HEK293 (cell line): ENCODE data around the gene COA6.

Source experiments
- CTCF ChIA-PET: fragments of 350-600 bp; formaldehyde crosslinking; extraction: SDS; loops from one replicate; lab custom pipeline; 2021; ENCODE audit warnings: antibody characterized with exemption; lab: Yijun Ruan, JAX
- POLR2A ChIA-PET: fragments of 300-600 bp; formaldehyde crosslinking; extraction: SDS; loops from one replicate; lab custom pipeline; 2020; ENCODE audit warnings: antibody characterized with exemption, inconsistent platforms; lab: Yijun Ruan, JAX
- H3K27ac ChIP-seq: fragments of 200-500 bp; sonication (Bioruptor generic); 2 replicates; pipeline ENCODE4 v1.5.1; 2014; ENCODE audit warnings: low read depth, low read length, control low read depth, inconsistent platforms; ENCODE audit errors: extremely low read depth
- H3K36me3 ChIP-seq, 2 experiments: fragments of 200-500 bp in 1 of 2; sonication (Bioruptor generic) in 1 of 2; 1 replicate in 1 of 2; 2 replicates in 1 of 2; pipeline ENCODE4 v1.5.1; 2014 to 2017; ENCODE audit warnings: inconsistent platforms in 2 of 2, low read length in 2 of 2; ENCODE audit not compliant: control insufficient read depth in 2 of 2, insufficient read depth in 1 of 2
- H3K4me1 ChIP-seq: fragments of 200-500 bp; sonication (Bioruptor generic); 2 replicates; pipeline ENCODE4 v1.5.1; 2014; ENCODE audit warnings: mild to moderate bottlenecking, low read length, inconsistent platforms; ENCODE audit not compliant: control insufficient read depth, insufficient read depth
- H3K4me3 ChIP-seq: 2 replicates; pipeline ENCODE4 v1.5.1; 2011; ENCODE audit warnings: low read depth, mild to moderate bottlenecking, control low read depth, low read length, moderate library complexity
- H3K9me3 ChIP-seq: fragments of 200-500 bp; sonication (Bioruptor generic); 2 replicates; pipeline ENCODE4 v1.5.1; 2014; ENCODE audit warnings: low read depth, low read length, inconsistent platforms; ENCODE audit not compliant: control insufficient read depth, insufficient read depth
- EGR2 ChIP-seq: fragments of 450-650 bp; formaldehyde crosslinking; IDR thresholded peaks from 2 replicates; pipeline ENCODE4 v1.5.1; 2016; ENCODE audit warnings: low read depth, missing biosample characterization, missing genetic modification characterization
- PRDM4 ChIP-seq: fragments of 450-650 bp; formaldehyde crosslinking; IDR thresholded peaks from 2 replicates; pipeline ENCODE4 v1.5.1; 2017; ENCODE audit warnings: missing biosample characterization, missing genetic modification characterization
- YY1 ChIP-seq: fragments of 450-650 bp; formaldehyde crosslinking; IDR thresholded peaks from 2 replicates; pipeline ENCODE4 v1.5.1; 2018; ENCODE audit warnings: missing biosample characterization, missing genetic modification characterization
- ZBTB17 ChIP-seq: fragments of 450-650 bp; formaldehyde crosslinking; IDR thresholded peaks from 2 replicates; pipeline ENCODE4 v1.5.1; 2016; ENCODE audit warnings: missing biosample characterization, missing genetic modification characterization
- ZBTB21 ChIP-seq: fragments of 450-650 bp; formaldehyde crosslinking; IDR thresholded peaks from 2 replicates; pipeline ENCODE4 v1.5.1; 2017; ENCODE audit warnings: missing biosample characterization, missing genetic modification characterization
- ZFP69B ChIP-seq: fragments of 450-650 bp; formaldehyde crosslinking; IDR thresholded peaks from 2 replicates; pipeline ENCODE4 v1.5.1; 2016; ENCODE audit warnings: missing biosample characterization, missing genetic modification characterization
- ZNF155 ChIP-seq: fragments of 450-650 bp; formaldehyde crosslinking; IDR thresholded peaks from 2 replicates; pipeline ENCODE4 v1.5.1; 2016; ENCODE audit warnings: missing biosample characterization, missing genetic modification characterization
- ZNF274 ChIP-seq, 2 experiments: fragments of 200-500 bp in 1 of 2; fragments of 450-650 bp in 1 of 2; sonication (Bioruptor generic) in 1 of 2; formaldehyde crosslinking in 1 of 2; IDR thresholded peaks; 2 replicates each; pipeline versions ENCODE4 v1.5.1 to v1.6.1; 2014 to 2016; ENCODE audit warnings: borderline replicate concordance in 1 of 2, inconsistent platforms in 1 of 2, low read length in 1 of 2, missing biosample characterization in 1 of 2, missing genetic modification characterization in 1 of 2
- ZNF426 ChIP-seq: fragments of 450-650 bp; formaldehyde crosslinking; IDR thresholded peaks from 2 replicates; pipeline ENCODE4 v1.5.1; 2017; ENCODE audit warnings: missing biosample characterization, missing genetic modification characterization, mild to moderate bottlenecking, inconsistent platforms, moderate library complexity
- ZNF488 ChIP-seq: fragments of 450-650 bp; formaldehyde crosslinking; IDR thresholded peaks from 2 replicates; pipeline ENCODE4 v1.5.1; 2016; ENCODE audit warnings: missing biosample characterization, missing genetic modification characterization
- ZNF510 ChIP-seq: fragments of 450-650 bp; formaldehyde crosslinking; IDR thresholded peaks from 2 replicates; pipeline ENCODE4 v1.5.1; 2018; ENCODE audit warnings: mild to moderate bottlenecking, missing genetic modification characterization, missing biosample characterization; ENCODE audit not compliant: insufficient replicate concordance
- ZNF513 ChIP-seq: fragments of 450-650 bp; IDR thresholded peaks from 2 replicates; pipeline ENCODE4 v1.5.1; 2018; ENCODE audit warnings: missing biosample characterization, missing genetic modification characterization
- ZNF529 ChIP-seq: fragments of 450-650 bp; formaldehyde crosslinking; IDR thresholded peaks from 2 replicates; pipeline ENCODE4 v1.5.1; 2017; ENCODE audit warnings: missing genetic modification characterization, missing biosample characterization; ENCODE audit not compliant: insufficient replicate concordance
- ZNF530 ChIP-seq: fragments of 450-650 bp; formaldehyde crosslinking; IDR thresholded peaks from 2 replicates; pipeline ENCODE4 v1.5.1; 2016; ENCODE audit warnings: low read depth, missing biosample characterization, missing genetic modification characterization
- ZNF580 ChIP-seq: fragments of 450-650 bp; formaldehyde crosslinking; IDR thresholded peaks from 2 replicates; pipeline ENCODE4 v1.5.1; 2016; ENCODE audit warnings: missing biosample characterization, missing genetic modification characterization
- ZNF623 ChIP-seq: fragments of 450-650 bp; formaldehyde crosslinking; IDR thresholded peaks from 2 replicates; pipeline ENCODE4 v1.5.1; 2016; ENCODE audit warnings: missing biosample characterization, missing genetic modification characterization

The COA6 gene

GRCh38 chr1:234330843-234331215 lies 42.4 kb upstream of the COA6 start:
- no peak overlapping the region for H3K4me3 ChIP-seq

GRCh38 chr1:234331507-234331906 lies 41.7 kb upstream of the COA6 start:
- Histone ChIP-seq H3K4me3 (no peak overlapping the region), H3K36me3 (no peaks in the 10 kb centered on the region), H3K9me3 (no peaks in the 10 kb centered on the region), H3K4me1 (no peaks in the 10 kb centered on the region), H3K27ac (no peak overlapping the region)
- ChIA-PET POLR2A (no interaction called here), CTCF (interaction anchor here (0.7 to 14.1 kb wide), 5 partner anchors 8 to 762 kb away, joined by 3 to 199 read pairs (median 3); no protein-coding TSS in a partner anchor)
- TF ChIP-seq ZNF510 (no peak), ZFP69B (tag by site-specific recombination) (no peak), ZBTB17 (tag by site-specific recombination) (peak; percentile 87), ZNF529 (tag by site-specific recombination) (no peak), ZNF513 (tag by site-specific recombination) (0 out of 2 replicates have a peak, but pooled peaks have one; percentile 16), ZNF623 (tag by site-specific recombination) (no peak), ZBTB21 (tag by site-specific recombination) (0 out of 2 replicates have a peak, but pooled peaks have one; percentile 31)

More at GRCh38 chr1:234330843-234331215, 42.4 kb upstream of the COA6 start:
- CTCF ChIA-PET: interaction anchor here (0.7 to 14.1 kb wide), 4 partner anchors 9 to 763 kb away, joined by 3 to 199 read pairs (median 3); no protein-coding TSS in a partner anchor
- TF ChIP-seq ZNF426 (tag by site-specific recombination) (no peak), ZNF155 (tag by site-specific recombination) (no peak), PRDM4 (tag by site-specific recombination) (no peak), YY1 (no peak), ZNF488 (tag by site-specific recombination) (no peak), ZNF530 (tag by site-specific recombination) (no peak), EGR2 (tag by site-specific recombination) (no peak), ZNF580 (tag by site-specific recombination) (no peak), ZNF274 (IDR thresholded peaks at IDR 0.05; ENCODE audit: low read length) (no peak), ZNF274 (tag by site-specific recombination; IDR thresholded peaks at IDR 0.05; ENCODE audit: borderline replicate concordance) (no peak)
- no peaks in the 10 kb centered on the region for H3K9me3 ChIP-seq
- H3K36me3 ChIP-seq: no peaks in the 10 kb centered on the region
- no peak overlapping the region for H3K27ac ChIP-seq
- H3K4me1 ChIP-seq: no peaks in the 10 kb centered on the region
- POLR2A ChIA-PET: interaction anchor here (1.1 kb wide), 1 partner anchor 42 kb away, joined by 3 read pairs; the partner anchor contains the start of gene COA6
